Common myeloid progenitor, CD34-positive (primary cell): ENCODE data around the gene TFF1.
"Not testable (repeated sequence)": the region's sequence is repeated elsewhere in the genome, so short reads cannot be mapped to it uniquely, and the experiment has no call there.

Experiments used
- CTCF ChIA-PET: fragments of 350-600 bp; sonication (Branson Sonifier 250); formaldehyde crosslinking; loops from one replicate; lab custom pipeline; 2021; ENCODE audit warnings: antibody characterized with exemption; lab: Charles Lee
- POLR2A ChIA-PET: fragments of 350-600 bp; sonication (Branson Sonifier 250); formaldehyde crosslinking; loops from one replicate; lab custom pipeline; 2021; ENCODE audit warnings: antibody characterized with exemption; lab: Charles Lee
- DNase-seq, 3 donors: peaks; one replicate each; pipeline versions ENCODE4 v3.0.0 to v3.0.0-alpha.2; 2013
- H3K27ac ChIP-seq, 2 experiments: 1 replicate in 1 of 2; 2 replicates in 1 of 2; pipeline ENCODE4 v1.7.0; 2013; ENCODE audit warnings: inconsistent platforms in 2 of 2, low read length in 2 of 2, mild to moderate bottlenecking in 2 of 2, low read depth in 1 of 2, moderate library complexity in 1 of 2; ENCODE audit not compliant: severe bottlenecking in 2 of 2, insufficient read depth in 1 of 2, poor library complexity in 1 of 2
- H3K27me3 ChIP-seq, 5 experiments: replicated peaks in 2 of 5; 1 replicate in 3 of 5; 2 replicates in 2 of 5; pipeline versions ENCODE4 v1.6.1 to v1.7.0; 2013; ENCODE audit warnings: low read length in 4 of 5, mild to moderate bottlenecking in 2 of 5, moderate library complexity in 2 of 5, inconsistent platforms in 1 of 5; ENCODE audit not compliant: insufficient read depth in 5 of 5, control insufficient read depth in 4 of 5
- H3K36me3 ChIP-seq, 4 experiments: 1 replicate in 2 of 4; 2 replicates in 2 of 4; pipeline versions ENCODE4 v1.6.1 to v1.7.0; 2013; ENCODE audit warnings: low read length in 3 of 4, control low read depth in 1 of 4, mild to moderate bottlenecking in 1 of 4; ENCODE audit not compliant: control insufficient read depth in 4 of 4, insufficient read depth in 4 of 4
- H3K4me1 ChIP-seq, 4 experiments: 1 replicate in 3 of 4; 2 replicates in 1 of 4; pipeline versions ENCODE4 v1.6.1 to v1.7.1; 2013; ENCODE audit warnings: low read length in 3 of 4, mild to moderate bottlenecking in 3 of 4, control low read depth in 1 of 4, inconsistent platforms in 1 of 4, moderate library complexity in 1 of 4; ENCODE audit not compliant: control insufficient read depth in 4 of 4, insufficient read depth in 4 of 4; ENCODE audit errors: control extremely low read depth in 1 of 4
- H3K4me3 ChIP-seq, 7 experiments: 1 replicate in 4 of 7; 2 replicates in 3 of 7; pipeline versions ENCODE4 v1.5.1 to v1.7.0; 2013; ENCODE audit warnings: mild to moderate bottlenecking in 7 of 7, low read length in 6 of 7, moderate library complexity in 6 of 7, inconsistent platforms in 2 of 7, low read depth in 2 of 7, control low read depth in 1 of 7; ENCODE audit not compliant: insufficient read depth in 4 of 7, control insufficient read depth in 1 of 7; ENCODE audit errors: extremely low read depth in 1 of 7
- H3K9me3 ChIP-seq, 5 experiments: 1 replicate in 4 of 5; 2 replicates in 1 of 5; pipeline versions ENCODE4 v1.6.1 to v1.7.1; 2013; ENCODE audit warnings: low read length in 4 of 5, mild to moderate bottlenecking in 2 of 5, inconsistent platforms in 1 of 5, low read depth in 1 of 5, moderate library complexity in 1 of 5; ENCODE audit not compliant: control insufficient read depth in 4 of 5, insufficient read depth in 2 of 5; ENCODE audit errors: control extremely low read depth in 1 of 5
- WGBS: methylation state at CpG from one replicate; pipeline ENCODE4 v1.1.5; 2013; ENCODE audit not compliant: insufficient coverage; 5-methylcytosine and 5-hydroxymethylcytosine counted together

Gene TFF1

GRCh38 chr21:42412636-42412933 lies 46.2 kb upstream of the TFF1 start:
- peaks cover 0 to 10% (median 0%) of the 10 kb centered on the region in 4 experiments for H3K4me1 ChIP-seq

GRCh38 chr21:42411891-42412635 lies 45.7 kb upstream of the TFF1 start:
- Histone ChIP-seq H3K4me3 (no peak overlapping the region), H3K9me3 (no peaks in the 10 kb centered on the region), H3K36me3 (no peaks in the 10 kb centered on the region), H3K27ac (no peak overlapping the region), H3K27me3 (peaks cover 0 to 2% (median 0%) of the 10 kb centered on the region in 5 experiments), H3K4me1 (peaks cover 0 to 10% (median 0%) of the 10 kb centered on the region in 4 experiments)
- ChIA-PET CTCF (interaction anchor here (1.3 to 1.7 kb wide), 3 partner anchors 8 to 76 kb away, joined by 3 to 4 read pairs (median 3); partner anchors contain the start of gene UBASH3A), POLR2A (no interaction called here)
- no peak for DNase-seq
- WGBS: 94% methylated on average over 19 of the region's 21 CpGs

More at GRCh38 chr21:42412636-42412933, 46.2 kb upstream of the TFF1 start:
- H3K36me3 ChIP-seq: no peaks in the 10 kb centered on the region
- ChIA-PET POLR2A (no interaction called here), CTCF (interaction anchor here (0.8 to 1.3 kb wide), 2 partner anchors 9 kb away, joined by 3 read pairs; partner anchors contain the start of gene UBASH3A)
- H3K27ac ChIP-seq: no peak overlapping the region
- H3K27me3 ChIP-seq: peaks cover 0 to 2% (median 0%) of the 10 kb centered on the region in 5 experiments
- H3K4me3 ChIP-seq: no peak overlapping the region
- no peak for DNase-seq
- WGBS: 93% methylated on average over 2 of the region's 5 CpGs
- no peaks in the 10 kb centered on the region for H3K9me3 ChIP-seq

GRCh38 chr21:42411197-42411869 lies 45.0 kb upstream of the TFF1 start:
- peak in 2 of 3 donors; percentile 32 to 46 for DNase-seq
- Histone ChIP-seq H3K4me1 (peaks cover 0 to 10% (median 0%) of the 10 kb centered on the region in 4 experiments), H3K36me3 (no peaks in the 10 kb centered on the region), H3K4me3 (no peak overlapping the region), H3K9me3 (no peaks in the 10 kb centered on the region), H3K27ac (no peak overlapping the region), H3K27me3 (peaks cover 0 to 2% (median 0%) of the 10 kb centered on the region in 5 experiments)
- CTCF ChIA-PET: interaction anchor here (1.4 to 1.7 kb wide), 2 partner anchors 73 to 75 kb away, joined by 3 to 4 read pairs; no protein-coding TSS in a partner anchor
- POLR2A ChIA-PET: no interaction called here
- 75% methylated on average over 5 of the region's 7 CpGs for WGBS

- POLR2A ChIA-PET: no interaction called here
These were observed 43.0 kb upstream of the TFF1 start for GRCh38 chr21:42409366-42409765.

GRCh38 chr21:42408718-42409117 lies 42.4 kb upstream of the TFF1 start:
- H3K36me3 ChIP-seq, H3K27ac ChIP-seq, DNase-seq, H3K9me3 ChIP-seq, POLR2A ChIA-PET, H3K4me1 ChIP-seq, H3K27me3 ChIP-seq, H3K4me3 ChIP-seq: not testable (repeated sequence)
- WGBS: no CpG with 5 or more reads among the region's 5 CpGs
- CTCF ChIA-PET: interaction anchor here (1.5 kb wide), 1 partner anchor 10 kb away, joined by 3 read pairs; no protein-coding TSS in a partner anchor

More at GRCh38 chr21:42409366-42409765, 43.0 kb upstream of the TFF1 start:
- H3K36me3 ChIP-seq: no peaks in the 10 kb centered on the region
- no peaks in the 10 kb centered on the region for H3K9me3 ChIP-seq
- peaks cover 0 to under 1% (median 0%) of the 10 kb centered on the region in 5 experiments for H3K27me3 ChIP-seq
- no peaks in the 10 kb centered on the region for H3K4me1 ChIP-seq
- 98% methylated on average over 6 of the region's 7 CpGs for whole genome bisulfite sequencing
- CTCF ChIA-PET: interaction anchor here (0.8 to 1.5 kb wide), 4 partner anchors 10 to 99 kb away, joined by 3 to 5 read pairs (median 3); no protein-coding TSS in a partner anchor
- DNase-seq: no peak
- no peak overlapping the region for H3K4me3 ChIP-seq
- no peak overlapping the region for H3K27ac ChIP-seq

GRCh38 chr21:42407476-42407875 lies 41.1 kb upstream of the TFF1 start:
- Histone ChIP-seq H3K27ac (no peak overlapping the region), H3K4me3 (no peak overlapping the region), H3K27me3 (no peaks in the 10 kb centered on the region), H3K9me3 (no peaks in the 10 kb centered on the region), H3K4me1 (peaks cover 0 to 9% (median 4%) of the 10 kb centered on the region in 4 experiments), H3K36me3 (no peaks in the 10 kb centered on the region)
- ChIA-PET CTCF (no interaction called here), POLR2A (no interaction called here)
- DNase-seq: no peak
- WGBS: 94% methylated on average over 4 of the region's 5 CpGs

GRCh38 chr21:42406866-42407265 lies 40.5 kb upstream of the TFF1 start:
- WGBS: 96% methylated on average over 5 of the region's 7 CpGs
- Histone ChIP-seq H3K27me3 (no peaks in the 10 kb centered on the region), H3K27ac (no peak overlapping the region), H3K36me3 (no peaks in the 10 kb centered on the region), H3K4me1 (peaks cover 0 to 9% (median 4%) of the 10 kb centered on the region in 4 experiments), H3K9me3 (peaks cover 0 to 3% (median 0%) of the 10 kb centered on the region in 5 experiments), H3K4me3 (no peak overlapping the region)
- no peak for DNase-seq
- POLR2A ChIA-PET: no interaction called here
- CTCF ChIA-PET: no interaction called here
